H9 (cell line): Measurements from ENCODE around the gene N4BP2. TPM values are rescaled to one million over a fixed set of nuclear protein-coding genes. Genes with fewer than 3 reads are reported as not detected.

Experiments
- DNase-seq: peaks from one replicate; pipeline ENCODE4 v3.0.0-alpha.2; 2017
- H2AFZ ChIP-seq: one replicate; pipeline ENCODE4 v1.6.1; 2013; ENCODE audit warnings: mild to moderate bottlenecking, low read length, control low read depth, moderate library complexity
- H2AK5ac ChIP-seq: 2 replicates; pipeline ENCODE4 v1.6.1; 2013; ENCODE audit warnings: low read length, control low read depth, mixed read lengths; ENCODE audit not compliant: insufficient read length
- H2BK120ac ChIP-seq: one replicate; pipeline ENCODE4 v1.6.1; 2013; ENCODE audit warnings: low read depth, mild to moderate bottlenecking, low read length, control low read depth, inconsistent platforms; ENCODE audit not compliant: poor library complexity, severe bottlenecking
- H2BK12ac ChIP-seq: 2 replicates; pipeline ENCODE4 v1.6.1; 2013; ENCODE audit warnings: low read length, control low read depth, mixed read lengths, low read depth; ENCODE audit not compliant: insufficient read length
- H2BK15ac ChIP-seq: 2 replicates; pipeline ENCODE4 v1.6.1; 2013; ENCODE audit warnings: low read depth, low read length, control low read depth
- H2BK20ac ChIP-seq: one replicate; pipeline ENCODE4 v1.6.1; 2013; ENCODE audit warnings: low read depth, mild to moderate bottlenecking, low read length, control low read depth, inconsistent platforms; ENCODE audit not compliant: poor library complexity, severe bottlenecking
- H2BK5ac ChIP-seq: 2 replicates; pipeline ENCODE4 v1.6.1; 2013; ENCODE audit warnings: low read length, control low read depth, mixed read lengths; ENCODE audit not compliant: insufficient read length
- H3K14ac ChIP-seq: 2 replicates; pipeline ENCODE4 v1.6.1; 2013; ENCODE audit warnings: low read length, control low read depth; ENCODE audit not compliant: insufficient read depth
- H3K18ac ChIP-seq: 2 replicates; pipeline ENCODE4 v1.6.1; 2013; ENCODE audit warnings: low read depth, mild to moderate bottlenecking, mixed read lengths, low read length, control low read depth; ENCODE audit not compliant: insufficient read length
- H3K23ac ChIP-seq: 2 replicates; pipeline ENCODE4 v1.6.1; 2013; ENCODE audit warnings: low read length, control low read depth, mixed read lengths, low read depth; ENCODE audit not compliant: insufficient read length
- H3K23me2 ChIP-seq: 2 replicates; pipeline ENCODE4 v1.6.1; 2013; ENCODE audit warnings: low read depth, mild to moderate bottlenecking, mixed read lengths, low read length, control low read depth; ENCODE audit not compliant: insufficient read length, poor library complexity, severe bottlenecking
- H3K27ac ChIP-seq: 2 replicates; pipeline ENCODE4 v1.5.1; 2013; ENCODE audit warnings: low read length, control low read depth, mixed read lengths, low read depth; ENCODE audit not compliant: insufficient read length
- H3K27me3 ChIP-seq: 2 replicates; pipeline ENCODE4 v1.6.1; 2013; ENCODE audit warnings: low read length, control low read depth, inconsistent platforms; ENCODE audit not compliant: insufficient read depth
- H3K4ac ChIP-seq: 2 replicates; pipeline ENCODE4 v1.6.1; 2013; ENCODE audit warnings: low read depth, mild to moderate bottlenecking, control low read depth, inconsistent platforms, low read length, moderate library complexity
- H3K4me1 ChIP-seq: 2 replicates; pipeline ENCODE4 v1.6.1; 2013; ENCODE audit warnings: low read length, control low read depth, inconsistent platforms; ENCODE audit not compliant: insufficient read depth
- H3K4me2 ChIP-seq: 2 replicates; pipeline ENCODE4 v1.6.1; 2013; ENCODE audit warnings: low read length, control low read depth, mixed read lengths; ENCODE audit not compliant: insufficient read length, insufficient read depth
- H3K56ac ChIP-seq: 2 replicates; pipeline ENCODE4 v1.6.1; 2013; ENCODE audit warnings: low read depth, mild to moderate bottlenecking, mixed read lengths, low read length, control low read depth; ENCODE audit not compliant: insufficient read length
- H3K79me1 ChIP-seq: 2 replicates; pipeline ENCODE4 v1.6.1; 2013; ENCODE audit warnings: low read depth, mild to moderate bottlenecking, moderate library complexity, low read length, control low read depth, inconsistent platforms; ENCODE audit not compliant: insufficient read depth, poor library complexity, severe bottlenecking
- H3K79me2 ChIP-seq: 2 replicates; pipeline ENCODE4 v1.6.1; 2013; ENCODE audit warnings: low read length, control low read depth, inconsistent platforms; ENCODE audit not compliant: insufficient read depth
- H3K9ac ChIP-seq: 2 replicates; pipeline ENCODE4 v1.6.1; 2013; ENCODE audit warnings: low read length, control low read depth, mixed read lengths; ENCODE audit not compliant: insufficient read length; ENCODE audit errors: extremely low read depth
- H3K9me3 ChIP-seq: one replicate; pipeline ENCODE4 v1.6.1; 2013; ENCODE audit warnings: low read depth, low read length, inconsistent platforms; ENCODE audit not compliant: control insufficient read depth
- H3T11ph ChIP-seq: one replicate; pipeline ENCODE4 v1.6.1; 2013; ENCODE audit warnings: mild to moderate bottlenecking, low read length, control low read depth, inconsistent platforms
- H4K20me1 ChIP-seq: one replicate; pipeline ENCODE4 v1.6.1; 2013; ENCODE audit not compliant: control insufficient read depth, insufficient read length, insufficient read depth
- H4K5ac ChIP-seq: 2 replicates; pipeline ENCODE4 v1.6.1; 2013; ENCODE audit warnings: low read depth, mild to moderate bottlenecking, mixed read lengths, low read length, control low read depth; ENCODE audit not compliant: insufficient read length
- H4K8ac ChIP-seq: replicated peaks from 2 replicates; pipeline ENCODE4 v1.6.1; 2013; ENCODE audit warnings: low read length, control low read depth, mixed read lengths, low read depth; ENCODE audit not compliant: insufficient read length
- H4K91ac ChIP-seq: 2 replicates; pipeline ENCODE4 v1.6.1; 2013; ENCODE audit warnings: low read depth, mild to moderate bottlenecking, moderate library complexity, mixed read lengths, low read length, control low read depth; ENCODE audit not compliant: insufficient read length
- H3K27ac Mint-ChIP-seq, 3 experiments: 2 replicates in 2 of 3; 3 replicates in 1 of 3; pipeline ENCODE4 v1.8.0; 2020 to 2021; ENCODE audit warnings: mixed read lengths in 3 of 3, mild to moderate bottlenecking in 1 of 3, moderate library complexity in 1 of 3
- H3K27me3 Mint-ChIP-seq: 2 replicates; pipeline ENCODE4 v1.8.0; 2021; ENCODE audit warnings: low read depth, mild to moderate bottlenecking, moderate library complexity, mixed read lengths
- H3K36me3 Mint-ChIP-seq, 3 experiments: 2 replicates in 2 of 3; 3 replicates in 1 of 3; pipeline ENCODE4 v1.8.0; 2020 to 2021; ENCODE audit warnings: low read depth in 3 of 3, mixed read lengths in 3 of 3; ENCODE audit not compliant: insufficient read depth in 1 of 3
- H3K4me1 Mint-ChIP-seq, 2 experiments: 2 replicates each; pipeline ENCODE4 v1.8.0; 2020; ENCODE audit warnings: mixed read lengths in 2 of 2
- H3K4me3 Mint-ChIP-seq, 2 experiments: 2 replicates in 1 of 2; 3 replicates in 1 of 2; pipeline ENCODE4 v1.8.0; 2020 to 2021; ENCODE audit warnings: mild to moderate bottlenecking in 2 of 2, mixed read lengths in 2 of 2, moderate library complexity in 1 of 2
- H3K9me3 Mint-ChIP-seq, 2 experiments: 2 replicates in 1 of 2; 3 replicates in 1 of 2; pipeline ENCODE4 v1.8.0; 2020; ENCODE audit warnings: mild to moderate bottlenecking in 2 of 2, mixed read lengths in 2 of 2, moderate library complexity in 1 of 2
- WGBS: extraction: QIAGEN DNeasy Blood & Tissue Kit; methylation state at CpG from one replicate; pipeline ENCODE4 v1.1.7; 2013; ENCODE audit warnings: missing lambda C conversion rate, low lambda C conversion rate, mixed read lengths; ENCODE audit not compliant: insufficient read length; ENCODE audit errors: extremely low coverage; 5-methylcytosine and 5-hydroxymethylcytosine counted together
- total RNA-seq: library from RNA; stranded (reverse); gene quantifications from 2 replicates; pipeline ENCODE4 v1.2.1, GENCODE V29; 2021
- TF ChIP-seq, protein P1 (sequence below): fragments of 200-600 bp; sonication (generic); conservative IDR thresholded peaks from 3 replicates; pipeline ENCODE4 v1.8.0; 2021; ENCODE audit warnings: antibody characterized with exemption, mild to moderate bottlenecking

N4BP2 gene
- total RNA-seq, 1 experiment from 2014 or later, result 35.0 TPM

DNA sequence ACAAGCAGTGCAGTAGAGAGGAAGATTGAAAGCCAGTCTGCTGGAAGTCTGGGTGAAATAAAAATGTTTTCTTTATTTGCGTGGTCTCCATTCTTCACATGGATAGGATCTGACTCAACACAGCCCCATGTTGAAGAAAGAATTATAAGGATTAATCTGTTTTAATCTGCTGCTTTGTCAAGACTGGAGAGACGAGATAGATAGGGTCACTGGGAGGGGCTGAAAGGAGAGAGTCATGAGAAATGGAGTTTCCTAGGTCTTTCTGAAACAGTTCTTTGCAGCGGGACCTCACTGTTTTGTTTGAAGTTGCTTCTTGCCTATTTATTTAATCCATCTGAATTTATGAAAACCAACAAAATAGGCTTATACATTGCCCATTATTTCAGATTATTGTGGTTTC is 107.8 kb downstream of the N4BP2 start:
- H3K4me3 Mint-ChIP-seq, result no peak overlapping the region
- no peak overlapping the region for H2AK5ac ChIP-seq

More for the DNA sequence above, 107.8 kb downstream of the N4BP2 start:
- Histone ChIP-seq H3K9me3 (no peaks in the 10 kb centered on the region), H3K4me2 (no peak overlapping the region), H2BK15ac (no peak overlapping the region), H4K8ac (no peak overlapping the region), H2BK20ac (no peak overlapping the region), H3K27me3 (no peaks in the 10 kb centered on the region), H3T11ph (no peak overlapping the region), H3K4me1 (no peaks in the 10 kb centered on the region), H3K27ac (no peak overlapping the region), H2BK12ac (no peak overlapping the region), H4K5ac (no peak overlapping the region), H3K23ac (no peak overlapping the region), H4K91ac (no peak overlapping the region), H3K4ac (no peak overlapping the region), H3K14ac (no peak overlapping the region), H3K56ac (no peak overlapping the region), H3K9ac (no peak overlapping the region), H3K79me1 (no peaks in the 10 kb centered on the region), H2BK5ac (no peak overlapping the region), H2AFZ (no peak overlapping the region), H3K23me2 (no peaks in the 10 kb centered on the region), H3K79me2 (no peaks in the 10 kb centered on the region), H2BK120ac (no peak overlapping the region), H3K18ac (no peak overlapping the region), H4K20me1 (no peaks in the 10 kb centered on the region)
- H3K9me3 Mint-ChIP-seq, result peaks cover 4 to 9% of the 10 kb centered on the region in 2 experiments; a peak in 3 of 5 replicates
- H3K27me3 Mint-ChIP-seq, result no peaks in the 10 kb centered on the region
- TF ChIP-seq, protein P1, sequence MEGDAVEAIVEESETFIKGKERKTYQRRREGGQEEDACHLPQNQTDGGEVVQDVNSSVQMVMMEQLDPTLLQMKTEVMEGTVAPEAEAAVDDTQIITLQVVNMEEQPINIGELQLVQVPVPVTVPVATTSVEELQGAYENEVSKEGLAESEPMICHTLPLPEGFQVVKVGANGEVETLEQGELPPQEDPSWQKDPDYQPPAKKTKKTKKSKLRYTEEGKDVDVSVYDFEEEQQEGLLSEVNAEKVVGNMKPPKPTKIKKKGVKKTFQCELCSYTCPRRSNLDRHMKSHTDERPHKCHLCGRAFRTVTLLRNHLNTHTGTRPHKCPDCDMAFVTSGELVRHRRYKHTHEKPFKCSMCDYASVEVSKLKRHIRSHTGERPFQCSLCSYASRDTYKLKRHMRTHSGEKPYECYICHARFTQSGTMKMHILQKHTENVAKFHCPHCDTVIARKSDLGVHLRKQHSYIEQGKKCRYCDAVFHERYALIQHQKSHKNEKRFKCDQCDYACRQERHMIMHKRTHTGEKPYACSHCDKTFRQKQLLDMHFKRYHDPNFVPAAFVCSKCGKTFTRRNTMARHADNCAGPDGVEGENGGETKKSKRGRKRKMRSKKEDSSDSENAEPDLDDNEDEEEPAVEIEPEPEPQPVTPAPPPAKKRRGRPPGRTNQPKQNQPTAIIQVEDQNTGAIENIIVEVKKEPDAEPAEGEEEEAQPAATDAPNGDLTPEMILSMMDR, result no peak
- H3K4me1 Mint-ChIP-seq, result peaks cover 10 to 31% of the 10 kb centered on the region in 2 experiments
- WGBS, result no CpG with 5 or more reads among the region's 3 CpGs
- H3K36me3 Mint-ChIP-seq, result peaks cover 8 to 15% (median 13%) of the 10 kb centered on the region in 3 experiments
- DNase-seq, result no peak
- no peak overlapping the region for H3K27ac Mint-ChIP-seq
